ENCODE measurements around the gene GPR146. TPM values are rescaled to one million over a fixed set of nuclear protein-coding genes. Genes with fewer than 3 reads are reported as not detected.
"Not testable (repeated sequence)": the region's sequence is repeated elsewhere in the genome, so short reads cannot be mapped to it uniquely, and the experiment has no call there.

GPR146 gene
- total and polyA plus RNA-seq, 9 donors, result 6.1 to 25.0 (median 8.4) TPM

DNA sequence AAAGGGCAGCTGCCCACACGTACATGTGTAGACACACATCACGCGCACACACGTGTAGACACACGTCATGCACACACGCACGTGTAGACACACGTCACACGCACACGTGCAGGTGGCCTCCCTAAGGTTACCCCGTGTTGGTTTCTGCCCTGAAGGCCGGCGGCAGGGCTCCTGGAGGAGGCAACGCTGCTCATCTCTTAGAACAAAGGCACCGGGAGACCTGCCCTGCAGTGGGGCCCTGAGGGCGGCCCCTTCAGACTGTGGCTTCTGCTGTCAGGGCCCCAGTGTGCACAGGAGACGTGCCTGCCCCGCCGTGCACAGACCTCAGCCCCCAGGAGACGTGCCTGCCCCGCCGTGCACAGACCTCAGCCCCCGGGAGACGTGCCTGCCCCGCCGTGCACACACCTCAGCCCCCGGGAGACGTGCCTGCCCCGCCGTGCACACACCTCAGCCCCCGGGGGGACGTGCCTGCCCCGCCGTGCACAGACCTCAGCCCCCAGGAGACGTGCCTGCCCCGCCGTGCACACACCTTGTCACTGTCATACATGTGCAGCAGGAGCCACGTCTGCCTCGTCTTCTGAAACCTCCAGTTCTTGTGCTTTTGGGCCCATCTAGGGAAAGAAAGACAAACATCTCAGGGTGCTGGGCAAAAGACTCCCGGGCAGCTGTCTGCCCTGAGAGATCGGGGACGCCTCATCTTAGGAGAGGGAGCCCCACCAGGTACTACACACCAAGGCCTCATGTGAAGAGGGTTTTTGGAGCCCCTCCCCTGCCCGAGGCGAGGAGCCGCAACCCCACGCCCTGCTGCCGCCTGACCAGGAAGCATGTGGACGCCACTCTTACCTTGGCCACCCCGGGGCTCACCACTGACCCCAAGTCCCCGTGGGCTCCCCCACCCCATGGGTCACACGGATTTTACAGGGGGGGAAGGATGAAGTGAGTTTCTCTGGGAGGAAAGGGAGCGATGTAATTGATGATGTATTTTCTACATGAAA is 44.1 kb upstream of the GPR146 start:
- intact Hi-C loops (cut with DNase I), result loop anchor here in 1 of 4 donors (10.0 kb wide), 1 partner anchor 175 kb away; no protein-coding TSS in a partner anchor
- H3K9me3 ChIP-seq, result no peaks in the 10 kb centered on the region
- no peaks in the 10 kb centered on the region for H3K4me1 ChIP-seq (ENCODE audit: insufficient read depth)
- peak in 1 of 5 donors; percentile 19 for DNase-seq
- H3K36me3 ChIP-seq, result no peaks in the 10 kb centered on the region
- TF ChIP-seq EP300 (IDR thresholded peaks at IDR 0.05), result no peak
- TF ChIP-seq, protein P1, sequence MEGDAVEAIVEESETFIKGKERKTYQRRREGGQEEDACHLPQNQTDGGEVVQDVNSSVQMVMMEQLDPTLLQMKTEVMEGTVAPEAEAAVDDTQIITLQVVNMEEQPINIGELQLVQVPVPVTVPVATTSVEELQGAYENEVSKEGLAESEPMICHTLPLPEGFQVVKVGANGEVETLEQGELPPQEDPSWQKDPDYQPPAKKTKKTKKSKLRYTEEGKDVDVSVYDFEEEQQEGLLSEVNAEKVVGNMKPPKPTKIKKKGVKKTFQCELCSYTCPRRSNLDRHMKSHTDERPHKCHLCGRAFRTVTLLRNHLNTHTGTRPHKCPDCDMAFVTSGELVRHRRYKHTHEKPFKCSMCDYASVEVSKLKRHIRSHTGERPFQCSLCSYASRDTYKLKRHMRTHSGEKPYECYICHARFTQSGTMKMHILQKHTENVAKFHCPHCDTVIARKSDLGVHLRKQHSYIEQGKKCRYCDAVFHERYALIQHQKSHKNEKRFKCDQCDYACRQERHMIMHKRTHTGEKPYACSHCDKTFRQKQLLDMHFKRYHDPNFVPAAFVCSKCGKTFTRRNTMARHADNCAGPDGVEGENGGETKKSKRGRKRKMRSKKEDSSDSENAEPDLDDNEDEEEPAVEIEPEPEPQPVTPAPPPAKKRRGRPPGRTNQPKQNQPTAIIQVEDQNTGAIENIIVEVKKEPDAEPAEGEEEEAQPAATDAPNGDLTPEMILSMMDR (IDR thresholded peaks at IDR 0.05), result no peak
- TF ChIP-seq POLR2A (IDR thresholded peaks at IDR 0.05), result no peak
- H3K27ac ChIP-seq, result no peak overlapping the region
- no peak overlapping the region for H3K4me3 ChIP-seq
- WGBS, 3 donors, result 86 to 91% (median 88%) methylated on average over 43 to 52 of the region's 52 CpGs
- no peaks in the 10 kb centered on the region for H3K27me3 ChIP-seq

DNA sequence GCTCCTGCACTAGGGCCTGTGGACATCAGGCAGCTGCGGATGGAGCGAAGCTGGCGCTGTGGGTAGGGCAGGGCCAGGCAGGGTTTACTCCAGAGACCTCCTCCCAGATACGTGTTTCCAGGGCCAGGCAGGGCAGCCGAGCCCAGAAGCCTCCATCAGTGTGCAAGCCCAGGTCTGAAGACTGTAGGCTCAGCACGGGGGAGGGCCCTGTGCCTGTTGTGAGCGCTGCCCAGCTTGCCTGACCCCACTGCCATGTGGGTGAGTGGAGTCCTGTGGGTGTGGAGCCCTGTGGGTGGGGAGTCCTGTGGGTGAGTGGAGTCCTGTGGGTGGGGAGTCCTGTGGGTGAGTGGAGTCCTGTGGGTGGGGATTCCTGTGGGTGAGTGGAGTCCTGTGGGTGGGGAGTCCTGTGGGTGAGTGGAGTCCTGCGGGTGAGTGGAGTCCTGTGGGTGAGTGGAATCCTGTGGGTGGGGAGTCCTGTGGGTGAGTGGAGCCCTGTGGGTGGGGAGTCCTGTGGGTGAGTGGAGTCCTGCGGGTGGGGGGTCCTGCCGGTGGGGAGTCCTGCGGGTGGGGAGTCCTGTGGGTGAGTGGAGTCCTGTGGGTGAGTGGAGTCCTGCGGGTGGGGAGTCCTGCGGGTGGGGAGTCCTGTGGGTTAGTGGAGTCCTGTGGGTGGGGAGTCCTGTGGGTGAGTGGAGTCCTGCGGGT is 43.1 kb upstream of the GPR146 start:
- 85 to 90% (median 88%) methylated on average over 13 to 14 of the region's 14 CpGs for WGBS, 3 donors
- intact Hi-C loops (cut with DNase I); H3K27me3 ChIP-seq; H3K4me1 ChIP-seq (ENCODE audit: insufficient read depth); DNase-seq; H3K9me3 ChIP-seq; H3K36me3 ChIP-seq; H3K27ac ChIP-seq; H3K4me3 ChIP-seq: not testable (repeated sequence)

DNA sequence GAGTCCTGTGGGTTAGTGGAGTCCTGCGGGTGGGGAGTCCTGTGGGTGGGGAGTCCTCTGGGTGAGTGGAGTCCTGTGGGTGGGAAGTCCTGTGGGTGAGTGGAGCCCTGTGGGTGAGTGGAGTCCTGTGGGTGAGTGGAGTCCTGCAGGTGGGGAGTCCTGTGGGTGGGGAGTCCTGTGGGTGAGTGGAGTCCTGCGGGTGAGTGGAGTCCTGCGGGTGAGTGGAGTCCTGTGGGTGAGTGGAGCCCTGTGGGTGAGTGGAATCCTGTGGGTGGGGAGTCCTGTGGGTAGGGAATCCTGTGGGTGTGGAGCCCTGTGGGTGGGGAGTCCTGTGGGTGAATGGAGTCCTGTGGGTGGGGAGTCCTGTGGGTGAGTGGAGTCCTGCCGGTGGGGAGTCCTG is 42.3 kb upstream of the GPR146 start:
- H3K36me3 ChIP-seq; H3K4me3 ChIP-seq; H3K4me1 ChIP-seq (ENCODE audit: insufficient read depth); H3K27me3 ChIP-seq; DNase-seq; H3K27ac ChIP-seq; H3K9me3 ChIP-seq; intact Hi-C loops (cut with DNase I): not testable (repeated sequence)
- WGBS, 3 donors, result 84 to 100% (median 93%) methylated on average over 4 of the region's 4 CpGs

DNA sequence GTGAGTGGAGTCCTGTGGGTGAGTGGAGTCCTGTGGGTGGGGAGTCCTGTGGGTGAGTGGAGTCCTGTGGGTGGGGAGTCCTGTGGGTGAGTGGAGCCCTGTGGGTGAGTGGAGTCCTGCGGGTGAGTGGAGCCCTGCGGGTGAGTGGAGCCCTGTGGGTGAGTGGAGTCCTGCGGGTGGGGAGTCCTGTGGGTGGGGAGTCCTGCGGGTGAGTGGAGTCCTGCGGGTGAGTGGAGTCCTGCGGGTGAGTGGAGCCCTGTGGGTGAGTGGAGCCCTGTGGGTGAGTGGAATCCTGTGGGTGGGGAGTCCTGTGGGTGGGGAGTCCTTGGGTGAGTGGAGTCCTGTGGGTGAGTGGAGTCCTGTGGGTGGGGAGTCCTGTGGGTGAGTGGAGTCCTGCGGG is 41.9 kb upstream of the GPR146 start:
- H3K27me3 ChIP-seq; H3K27ac ChIP-seq; H3K4me3 ChIP-seq; H3K4me1 ChIP-seq (ENCODE audit: insufficient read depth); intact Hi-C loops (cut with DNase I); DNase-seq; H3K36me3 ChIP-seq; H3K9me3 ChIP-seq: not testable (repeated sequence)
- WGBS, 3 donors, result 58 to 92% (median 72%) methylated on average over 4 to 7 of the region's 7 CpGs

DNA sequence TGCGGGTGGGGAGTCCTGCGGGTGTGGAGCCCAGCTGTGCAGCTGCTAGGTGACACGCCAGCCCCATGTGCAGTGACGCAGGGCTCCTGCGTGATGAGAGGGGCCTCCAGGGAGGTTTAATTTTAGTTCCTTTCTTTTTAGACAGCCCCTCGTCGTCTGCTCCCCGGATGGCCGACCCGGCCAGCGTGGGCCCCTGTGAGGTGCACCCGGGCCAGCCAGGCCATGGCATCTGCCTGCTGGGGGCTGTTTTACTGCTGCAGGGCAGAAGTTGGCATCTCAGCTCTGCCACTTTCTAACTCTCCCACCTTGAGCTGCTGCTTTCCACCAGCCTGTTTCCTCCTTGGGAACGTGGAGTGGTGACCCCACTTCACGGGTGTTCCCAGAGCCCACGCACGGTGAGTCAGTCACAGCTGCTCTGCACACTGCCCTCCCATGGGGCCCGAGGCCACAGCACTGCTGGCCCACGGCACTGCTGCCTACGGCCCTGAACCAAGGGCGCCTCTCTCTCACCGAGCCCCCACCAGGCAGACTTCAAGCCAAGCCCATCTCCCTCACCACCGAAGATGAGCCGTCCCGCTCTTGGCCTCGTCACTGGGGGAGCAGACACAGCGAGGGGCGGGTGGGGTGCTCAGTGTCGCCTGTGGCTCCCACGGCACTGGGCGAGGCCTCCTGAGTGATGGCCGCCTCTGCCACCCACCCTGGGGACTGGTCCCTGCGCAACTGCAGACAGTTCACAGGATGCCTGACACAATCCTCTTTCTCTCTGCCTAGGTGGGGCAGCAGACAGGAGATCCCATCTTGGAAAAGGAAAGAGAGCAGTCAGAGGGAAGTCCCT is 40.1 kb upstream of the GPR146 start:
- Histone ChIP-seq H3K27me3 (no peaks in the 10 kb centered on the region), H3K4me3 (no peak overlapping the region), H3K36me3 (no peaks in the 10 kb centered on the region), H3K27ac (no peak overlapping the region), H3K4me1 (ENCODE audit: insufficient read depth) (no peaks in the 10 kb centered on the region), H3K9me3 (no peaks in the 10 kb centered on the region)
- no peak for DNase-seq
- intact Hi-C loops (cut with DNase I), result no loop called here
- 75 to 79% (median 76%) methylated on average over 32 of the region's 32 CpGs for WGBS, 3 donors
- TF ChIP-seq, protein P1 (IDR thresholded peaks at IDR 0.05), result no peak
- TF ChIP-seq EP300 (IDR thresholded peaks at IDR 0.05), result no peak
- no peak for TF ChIP-seq POLR2A (IDR thresholded peaks at IDR 0.05)
